NCI-H82 treated with DMSO at 0.1 percent for 48 hours (cell line): ENCODE results near the gene DICER1.

Experiments
- DNase-seq: peaks from one replicate; lab custom pipeline; 2025; ENCODE audit not compliant: unreplicated experiment; lab: John Stamatoyannopoulos, UW

DICER1 gene

GRCh38 chr14:95043732-95044462 is 113.4 kb downstream of the DICER1 start:
- DNase-seq, result no peak

DNA sequence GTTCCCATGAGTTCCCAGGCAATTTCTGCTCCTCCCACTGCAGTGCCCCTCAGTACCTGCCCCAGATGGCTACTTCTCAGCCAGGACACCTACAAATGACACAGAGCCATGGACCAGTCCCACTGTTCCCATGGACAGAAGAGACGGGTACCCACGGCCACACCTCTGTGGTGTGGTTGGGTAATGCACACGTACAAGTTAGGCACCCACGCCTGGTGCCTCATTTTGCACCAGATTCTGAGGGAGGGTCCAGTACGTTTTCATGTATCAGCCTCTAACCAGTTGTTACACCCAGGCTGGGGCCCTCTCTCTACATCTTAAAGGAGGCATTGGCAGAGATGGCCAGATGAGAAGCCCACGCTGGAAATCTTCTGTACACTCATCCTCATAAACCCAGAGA is 114.0 kb downstream of the DICER1 start:
- no peak for DNase-seq

- no peak for DNase-seq
These were observed 115.8 kb downstream of the DICER1 start for GRCh38 chr14:95041477-95042020.

DNA sequence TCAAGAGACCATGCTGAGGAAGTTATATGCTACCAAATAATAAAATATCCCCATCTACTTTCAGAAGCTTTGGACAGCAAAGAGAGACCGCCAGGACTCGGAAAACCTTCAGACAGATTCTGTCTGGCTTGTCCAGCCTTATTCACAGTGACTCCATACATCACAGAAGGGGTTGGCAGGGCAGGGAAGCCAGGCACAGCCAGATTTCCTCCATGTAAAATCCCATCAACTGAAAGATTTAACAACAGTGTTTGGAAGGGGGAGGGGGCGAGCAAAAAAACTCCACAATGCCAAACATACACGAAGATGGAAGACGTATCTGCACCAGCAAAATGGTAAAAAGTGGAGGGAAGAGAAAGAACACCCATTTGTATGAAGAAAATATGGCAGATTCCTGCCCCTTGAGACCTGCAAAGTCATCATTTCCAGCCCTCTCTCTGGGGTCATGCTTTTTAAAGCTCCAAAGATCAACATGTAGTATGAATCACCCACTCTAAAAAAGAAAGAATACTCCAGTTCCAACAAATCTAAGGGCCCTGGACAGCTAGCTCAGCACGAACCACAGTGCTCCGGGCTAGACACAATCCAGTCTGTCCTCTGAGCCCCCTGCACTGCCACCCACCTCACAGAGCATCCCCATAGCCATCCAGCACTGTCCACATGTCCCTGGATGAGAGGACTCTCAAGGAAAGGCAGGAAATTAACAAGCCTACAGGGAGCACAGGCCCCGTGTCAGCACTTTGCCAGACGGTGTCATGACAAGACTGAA is 116.4 kb downstream of the DICER1 start:
- DNase-seq, result no peak

- no peak for DNase-seq
These were observed 117.4 kb downstream of the DICER1 start for GRCh38 chr14:95039993-95040348.

DNA sequence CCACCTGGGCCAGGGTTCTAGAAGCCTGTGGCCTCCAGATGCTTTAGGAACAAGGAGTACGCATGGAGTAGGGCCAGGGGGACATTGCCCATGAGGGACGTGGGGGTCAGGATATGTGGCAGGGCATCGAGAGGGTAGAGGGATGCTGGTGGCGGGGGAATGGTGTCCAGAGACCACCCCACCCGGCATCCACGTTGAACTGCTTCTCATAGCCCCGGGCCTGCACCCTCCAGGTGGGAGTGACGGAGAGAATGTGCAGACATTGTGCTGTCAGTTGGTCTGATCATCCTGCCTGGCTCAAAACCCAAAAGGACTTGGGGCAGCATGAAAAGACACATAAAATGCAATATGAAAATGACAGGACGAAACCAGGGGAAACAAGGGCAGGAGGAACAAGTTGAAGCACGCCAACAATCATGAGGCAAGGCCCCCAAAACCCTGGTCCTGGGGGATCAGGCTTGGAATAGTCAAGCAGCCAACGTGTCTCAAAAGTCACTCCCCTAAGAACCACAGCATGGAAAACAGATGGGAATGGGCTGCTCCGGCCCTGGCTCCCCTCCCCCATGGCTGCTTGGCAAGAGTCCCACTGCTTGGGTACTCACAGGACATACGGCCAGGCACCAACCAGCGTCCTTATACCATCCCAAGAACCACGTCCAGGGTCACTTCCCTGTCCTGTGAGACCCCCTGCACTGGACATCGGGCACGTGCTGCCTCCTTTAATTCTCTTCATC is 117.9 kb downstream of the DICER1 start:
- DNase-seq, result no peak

DNA sequence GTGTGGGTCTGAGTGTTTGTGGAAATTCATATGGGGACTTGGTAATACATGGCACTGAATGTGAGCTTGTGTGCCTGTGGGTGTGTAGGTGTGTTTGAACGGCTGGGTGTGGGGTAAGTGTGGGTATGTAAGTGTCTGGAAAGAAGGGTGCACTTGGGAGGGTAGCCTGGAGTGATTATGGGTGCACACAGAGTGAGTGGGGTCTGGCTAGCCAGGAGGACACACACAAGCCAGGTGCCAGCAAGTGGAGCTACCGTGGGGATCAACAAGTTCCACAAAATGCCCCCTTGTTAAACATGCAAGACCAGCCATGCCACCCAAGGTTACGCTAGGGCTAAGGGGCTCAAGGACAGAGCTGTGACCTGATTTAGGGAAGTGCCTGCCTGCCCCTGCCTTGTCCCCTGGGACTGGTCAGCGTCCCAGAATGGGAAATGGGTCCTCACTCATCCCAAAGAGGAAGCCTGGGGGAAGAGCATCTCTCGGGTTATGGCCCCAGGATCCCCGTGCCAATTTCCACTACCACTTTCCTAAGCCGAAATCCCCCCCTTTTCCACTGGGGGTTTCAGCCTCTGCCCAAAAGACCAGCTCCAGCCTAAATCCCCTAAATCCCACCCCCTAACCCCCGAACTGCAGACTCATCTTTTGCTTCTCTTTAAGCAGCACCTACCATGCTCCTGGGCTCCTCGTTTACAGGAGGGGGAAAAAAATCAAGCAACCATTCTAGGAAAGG is 118.6 kb downstream of the DICER1 start:
- no peak for DNase-seq

DNA sequence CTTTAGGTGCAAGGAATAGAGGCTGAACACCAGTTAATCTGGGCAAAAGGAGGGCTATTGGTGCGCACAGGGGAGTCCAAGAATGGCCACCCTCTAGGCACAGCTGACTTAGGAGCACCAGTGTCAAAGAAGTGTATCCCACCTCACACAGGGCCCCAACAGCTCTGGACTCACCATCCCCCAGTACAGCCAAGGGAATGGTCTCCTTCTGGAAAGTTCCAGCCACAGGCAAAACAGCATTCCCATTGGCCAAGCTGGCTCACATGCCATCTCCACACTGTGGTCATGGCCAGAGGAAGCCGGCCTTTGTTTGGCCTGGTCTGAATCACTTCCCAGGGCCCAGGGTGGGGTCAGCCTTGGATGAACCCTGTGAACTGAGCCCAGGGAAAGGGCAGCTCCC is 120.1 kb downstream of the DICER1 start:
- DNase-seq, result no peak
